ENCODE measurements around the gene ANKRD33. TPM values are rescaled to one million over a fixed set of nuclear protein-coding genes. Genes with fewer than 3 reads are reported as not detected.
A peak's percentile ranks its signal among the peaks of the same experiment; 100 is the strongest.

Gene ANKRD33
- total RNA-seq, 1 donor from 2014 or later, result not detected

DNA sequence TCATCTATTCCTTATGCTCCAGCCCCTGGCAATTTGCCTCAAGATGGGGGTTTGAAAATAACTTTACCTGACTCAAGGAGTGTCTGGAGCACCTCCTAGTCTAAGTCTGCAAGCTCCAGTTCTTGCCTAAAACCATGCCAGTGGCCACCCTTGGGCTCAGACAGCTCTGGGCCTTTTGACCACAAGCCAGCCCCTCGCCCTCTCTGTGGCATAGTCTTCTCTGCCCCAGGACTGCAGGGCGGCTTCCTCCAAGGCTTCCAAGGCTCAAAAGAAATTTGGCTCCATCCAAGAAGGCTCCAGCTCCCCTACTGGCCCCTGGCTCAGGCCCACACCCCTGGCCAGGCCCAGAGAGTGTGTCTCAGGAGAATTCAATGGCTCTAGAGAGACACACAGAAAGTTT is 34.2 kb downstream of the ANKRD33 start:
- DNase-seq (ENCODE audit: low read depth) (no peak), FAIRE-seq (no peak)
- TF ChIP-seq, protein P1, sequence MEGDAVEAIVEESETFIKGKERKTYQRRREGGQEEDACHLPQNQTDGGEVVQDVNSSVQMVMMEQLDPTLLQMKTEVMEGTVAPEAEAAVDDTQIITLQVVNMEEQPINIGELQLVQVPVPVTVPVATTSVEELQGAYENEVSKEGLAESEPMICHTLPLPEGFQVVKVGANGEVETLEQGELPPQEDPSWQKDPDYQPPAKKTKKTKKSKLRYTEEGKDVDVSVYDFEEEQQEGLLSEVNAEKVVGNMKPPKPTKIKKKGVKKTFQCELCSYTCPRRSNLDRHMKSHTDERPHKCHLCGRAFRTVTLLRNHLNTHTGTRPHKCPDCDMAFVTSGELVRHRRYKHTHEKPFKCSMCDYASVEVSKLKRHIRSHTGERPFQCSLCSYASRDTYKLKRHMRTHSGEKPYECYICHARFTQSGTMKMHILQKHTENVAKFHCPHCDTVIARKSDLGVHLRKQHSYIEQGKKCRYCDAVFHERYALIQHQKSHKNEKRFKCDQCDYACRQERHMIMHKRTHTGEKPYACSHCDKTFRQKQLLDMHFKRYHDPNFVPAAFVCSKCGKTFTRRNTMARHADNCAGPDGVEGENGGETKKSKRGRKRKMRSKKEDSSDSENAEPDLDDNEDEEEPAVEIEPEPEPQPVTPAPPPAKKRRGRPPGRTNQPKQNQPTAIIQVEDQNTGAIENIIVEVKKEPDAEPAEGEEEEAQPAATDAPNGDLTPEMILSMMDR (IDR thresholded peaks at IDR 0.05; ENCODE audit: insufficient read depth, low read length, severe bottlenecking), result no peak
- H3K36me3 ChIP-seq (ENCODE audit: control insufficient read depth, insufficient read depth, low read length), result no peaks in the 10 kb centered on the region
- no peaks in the 10 kb centered on the region for H3K27me3 ChIP-seq (ENCODE audit: control insufficient read depth, insufficient read depth, low read length)
- no peak overlapping the region for H3K4me3 ChIP-seq (ENCODE audit: low read depth, low read length)

DNA sequence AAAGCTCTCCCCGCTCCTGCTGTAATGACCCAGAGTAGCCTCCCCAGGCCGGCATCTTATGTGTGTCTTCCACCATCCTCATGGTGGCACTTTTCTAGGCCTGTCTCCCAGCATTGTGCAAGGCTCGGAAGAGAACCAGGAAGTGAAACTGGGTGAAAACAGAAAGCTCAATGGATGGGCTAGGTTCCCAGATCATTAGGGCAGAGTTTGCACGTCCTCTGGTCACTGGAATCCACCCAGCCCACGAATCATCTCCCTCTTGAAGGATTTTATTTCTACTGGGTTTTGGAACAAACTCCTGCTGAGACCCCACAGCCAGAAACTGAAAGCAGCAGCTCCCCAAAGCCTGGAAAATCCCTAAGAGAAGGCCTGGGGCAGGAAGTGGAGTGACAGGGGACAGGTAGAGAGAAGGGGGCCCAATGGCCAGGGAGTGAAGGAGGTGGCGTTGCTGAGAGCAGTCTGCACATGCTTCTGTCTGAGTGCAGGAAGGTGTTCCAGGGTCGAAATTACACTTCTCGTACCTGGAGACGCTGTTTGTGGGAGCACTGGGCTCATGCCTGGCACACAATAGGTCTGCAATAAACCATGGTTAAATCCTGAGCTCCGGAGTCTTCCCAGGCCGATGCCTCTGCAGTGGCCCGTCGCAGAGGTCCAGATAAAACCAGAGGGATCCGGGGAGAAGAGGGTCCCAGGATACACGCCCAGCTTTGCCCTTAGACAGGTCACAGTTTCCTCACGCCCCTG is 35.0 kb downstream of the ANKRD33 start:
- H3K36me3 ChIP-seq (ENCODE audit: control insufficient read depth, insufficient read depth, low read length), result no peaks in the 10 kb centered on the region
- DNase-seq (ENCODE audit: low read depth) (no peak), FAIRE-seq (no peak)
- H3K27me3 ChIP-seq (ENCODE audit: control insufficient read depth, insufficient read depth, low read length), result no peaks in the 10 kb centered on the region
- H3K4me3 ChIP-seq (ENCODE audit: low read depth, low read length), result no peak overlapping the region
- TF ChIP-seq, protein P1 (IDR thresholded peaks at IDR 0.05; ENCODE audit: insufficient read depth, low read length, severe bottlenecking), result no peak

- DNase-seq (ENCODE audit: low read depth), result no peak
- TF ChIP-seq, protein P1 (IDR thresholded peaks at IDR 0.05; ENCODE audit: insufficient read depth, low read length, severe bottlenecking), result peak; percentile 96
- Histone ChIP-seq H3K36me3 (ENCODE audit: control insufficient read depth, insufficient read depth, low read length) (no peaks in the 10 kb centered on the region), H3K27me3 (ENCODE audit: control insufficient read depth, insufficient read depth, low read length) (no peaks in the 10 kb centered on the region), H3K4me3 (ENCODE audit: low read depth, low read length) (no peak overlapping the region)
- FAIRE-seq, result no peak
These were observed 35.8 kb downstream of the ANKRD33 start for GRCh38 chr12:51923506-51924365.

DNA sequence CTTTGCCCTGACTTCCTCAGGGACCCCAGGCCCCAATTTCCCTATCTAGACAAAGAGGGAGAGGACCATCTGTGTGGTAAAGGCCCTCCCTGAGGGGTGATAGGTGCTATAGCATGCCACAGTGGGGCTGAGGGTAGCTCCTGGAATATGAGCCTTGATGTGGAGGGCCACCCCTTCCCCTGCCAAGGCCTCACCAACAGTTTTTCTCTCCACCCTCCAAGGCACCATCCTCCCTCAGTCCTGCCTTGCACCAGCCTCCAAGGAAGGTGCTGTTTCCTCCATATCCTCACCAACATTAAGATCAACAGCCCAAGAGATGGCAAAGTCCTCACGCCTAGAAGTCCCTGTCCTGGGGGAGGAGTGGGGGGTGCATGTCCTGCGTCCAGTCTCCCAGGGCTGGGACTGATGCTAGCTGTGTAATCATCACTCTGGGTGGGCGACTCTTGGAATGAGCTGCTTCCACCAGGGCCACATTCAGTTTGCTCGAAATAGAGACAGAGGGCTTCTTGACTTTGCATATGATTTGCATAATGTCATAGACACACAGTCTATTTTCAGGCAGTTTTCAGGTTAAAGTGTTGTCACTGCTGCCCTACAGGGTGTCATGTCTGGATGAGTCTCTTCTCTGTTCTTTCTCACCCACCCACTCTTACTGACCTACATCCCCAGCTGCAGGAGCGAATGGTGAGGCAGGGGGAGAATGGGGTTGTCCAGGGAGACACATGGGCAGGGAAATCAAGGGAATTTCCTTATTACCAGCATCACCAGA is 36.8 kb downstream of the ANKRD33 start:
- no peak for FAIRE-seq
- H3K4me3 ChIP-seq (ENCODE audit: low read depth, low read length), result no peak overlapping the region
- no peaks in the 10 kb centered on the region for H3K27me3 ChIP-seq (ENCODE audit: control insufficient read depth, insufficient read depth, low read length)
- H3K36me3 ChIP-seq (ENCODE audit: control insufficient read depth, insufficient read depth, low read length), result no peaks in the 10 kb centered on the region
- TF ChIP-seq, protein P1 (IDR thresholded peaks at IDR 0.05; ENCODE audit: insufficient read depth, low read length, severe bottlenecking), result no peak
- DNase-seq (ENCODE audit: low read depth), result no peak

DNA sequence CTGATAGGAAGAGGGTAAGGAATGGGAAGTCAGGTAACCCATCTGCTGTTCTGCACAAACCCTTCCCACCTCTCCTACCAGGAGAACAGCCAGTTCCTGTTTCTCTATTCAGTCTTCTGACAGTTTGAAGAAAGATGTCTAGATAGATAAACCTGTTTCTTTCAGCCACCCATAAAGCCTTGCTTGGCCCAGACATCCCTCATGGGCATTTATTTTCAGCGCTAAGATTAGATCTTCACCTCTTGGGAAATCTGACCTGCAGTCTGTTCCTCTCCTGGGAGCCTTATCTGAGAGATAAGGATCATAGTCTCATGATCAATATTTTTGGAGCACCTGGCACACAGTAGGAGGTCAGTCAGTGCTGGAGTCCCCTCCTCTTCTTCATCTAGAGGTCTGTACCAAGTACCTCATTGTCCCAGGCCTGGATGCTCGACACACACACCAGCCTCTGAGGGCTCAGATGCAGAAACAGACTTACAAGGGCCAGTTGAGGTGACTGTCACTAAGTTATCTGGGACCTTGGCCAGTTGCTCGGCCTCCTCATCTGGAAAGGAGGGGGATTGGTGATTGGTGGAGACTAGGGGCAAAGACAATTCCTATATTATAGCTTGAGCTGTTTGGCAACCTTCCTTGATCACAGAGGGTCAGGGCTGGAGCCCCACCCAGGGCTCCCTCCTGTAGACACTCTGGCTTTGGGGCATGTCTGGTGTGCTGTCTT is 37.6 kb downstream of the ANKRD33 start:
- FAIRE-seq, result no peak
- TF ChIP-seq, protein P1 (IDR thresholded peaks at IDR 0.05; ENCODE audit: insufficient read depth, low read length, severe bottlenecking), result no peak
- Histone ChIP-seq H3K27me3 (ENCODE audit: control insufficient read depth, insufficient read depth, low read length) (no peaks in the 10 kb centered on the region), H3K36me3 (ENCODE audit: control insufficient read depth, insufficient read depth, low read length) (no peaks in the 10 kb centered on the region), H3K4me3 (ENCODE audit: low read depth, low read length) (no peak overlapping the region)
- DNase-seq (ENCODE audit: low read depth), result no peak

Measured in bronchial epithelial cell (primary cell).